Panc1 (cell line): ENCODE measurements around the gene ATP11C.

ENCODE experiments used
- CTCF ChIP-seq: fragments of 450-650 bp; IDR thresholded peaks from 2 replicates; pipeline ENCODE4 v1.5.1; 2017; ENCODE audit warnings: mild to moderate bottlenecking
- REST ChIP-seq, 2 experiments: IDR thresholded peaks; 2 replicates each; pipeline ENCODE4 v1.6.1; 2011 to 2012; ENCODE audit warnings: low read depth in 2 of 2, control low read depth in 1 of 2, low read length in 1 of 2, mild to moderate bottlenecking in 1 of 2, moderate library complexity in 1 of 2; ENCODE audit not compliant: insufficient read depth in 1 of 2
- SIN3A ChIP-seq: IDR thresholded peaks from 2 replicates; pipeline ENCODE4 v1.6.1; 2012; ENCODE audit warnings: low read depth, mild to moderate bottlenecking, low read length, moderate library complexity, borderline replicate concordance; ENCODE audit not compliant: insufficient read depth

- TF ChIP-seq CTCF (no peak), SIN3A (no peak; the same call in 1 of the 2 replicates), REST (IDR thresholded peaks at IDR 0.05; ENCODE audit: insufficient read depth in 1 of 2, low read depth in 2 of 2, low read length in 1 of 2) (no peak)
These were observed 1.8 kb downstream of the ATP11C start for GRCh38 chrX:139930916-139931645.
